Measurements from ENCODE around the gene PAOX. TPM values are rescaled to one million over a fixed set of nuclear protein-coding genes. Genes with fewer than 3 reads are reported as not detected.
A peak's percentile ranks its signal among the peaks of the same experiment; 100 is the strongest.

The PAOX gene
- total and polyA plus RNA-seq, 2 of the 13 experiments (the other 11 are each of a cell fraction or from before 2014, with no cell fraction given) = 0.49 to 0.77 TPM

GRCh38 chr10:133378251-133379096 lies 588 bp upstream of the PAOX start (continued):
- TF ChIP-seq ZUFSP (CRISPR knock-in tag; IDR thresholded peaks at IDR 0.05; ENCODE audit: borderline replicate concordance) = no peak
- TF ChIP-seq TCF12 (IDR thresholded peaks at IDR 0.05) = no peak
- TF ChIP-seq TCF12 (CRISPR knock-in tag; IDR thresholded peaks at IDR 0.05) = peak; percentile 82
- no peak for TF ChIP-seq ETV6 (CRISPR knock-in tag; conservative IDR thresholded peaks at IDR 0.05)
- TF ChIP-seq ETS1 (CRISPR knock-in tag; IDR thresholded peaks at IDR 0.05) = 0 out of 2 replicates have a peak, but pooled peaks have one; percentile 64
- no peak for TF ChIP-seq PPARG (CRISPR knock-in tag; conservative IDR thresholded peaks at IDR 0.05)
- TF ChIP-seq SNAPC4 (CRISPR knock-in tag; IDR thresholded peaks at IDR 0.05) = no peak
- TF ChIP-seq STAG1 (CRISPR knock-in tag; IDR thresholded peaks at IDR 0.05) = no peak
- peak; percentile 80; the same call in 1 of the 2 replicates for TF ChIP-seq CSRNP1 (CRISPR knock-in tag; IDR thresholded peaks at IDR 0.05)
- no peak for TF ChIP-seq ZNF512 (CRISPR knock-in tag; IDR thresholded peaks at IDR 0.05)
- TF ChIP-seq HHEX (CRISPR knock-in tag; IDR thresholded peaks at IDR 0.05) = no peak
- no peak for TF ChIP-seq ONECUT2 (CRISPR knock-in tag; IDR thresholded peaks at IDR 0.05)
- TF ChIP-seq PAF1 (CRISPR knock-in tag; IDR thresholded peaks at IDR 0.05) = no peak
- no peak for TF ChIP-seq ZNF83 (CRISPR knock-in tag; IDR thresholded peaks at IDR 0.05; ENCODE audit: borderline replicate concordance)
- TF ChIP-seq ZNF263 (CRISPR knock-in tag; IDR thresholded peaks at IDR 0.05) = no peak
- no peak for TF ChIP-seq NR3C1 (CRISPR knock-in tag; IDR thresholded peaks at IDR 0.05)
- no peak; the same call in 1 of the 2 replicates for TF ChIP-seq ZNF768 (CRISPR knock-in tag; IDR thresholded peaks at IDR 0.05)
- 0 out of 2 replicates have a peak, but pooled peaks have one; percentile 33 for TF ChIP-seq ZNF549 (CRISPR knock-in tag; IDR thresholded peaks at IDR 0.05)

Data from HepG2 (cell line).